IgD-negative memory B cell (primary cell): ENCODE results near the gene STK32B. TPM values are rescaled to one million over a fixed set of nuclear protein-coding genes. Genes with fewer than 3 reads are reported as not detected.

Experiments used
- H3K27ac Mint-ChIP-seq, 3 donors: one replicate each; pipeline ENCODE4 v1.8.0; 2020 to 2022; ENCODE audit warnings: mild to moderate bottlenecking in 3 of 3, mixed read lengths in 3 of 3, moderate library complexity in 1 of 3
- H3K27me3 Mint-ChIP-seq: one replicate; pipeline ENCODE4 v1.8.0; 2021; ENCODE audit warnings: mixed read lengths
- H3K36me3 Mint-ChIP-seq: one replicate; pipeline ENCODE4 v1.8.0; 2020; ENCODE audit warnings: mild to moderate bottlenecking, mixed read lengths
- H3K4me1 Mint-ChIP-seq, 3 donors: one replicate each; pipeline ENCODE4 v1.8.0; 2020 to 2022; ENCODE audit warnings: mixed read lengths in 3 of 3, mild to moderate bottlenecking in 1 of 3
- H3K4me3 Mint-ChIP-seq, 4 donors: one replicate each; pipeline ENCODE4 v1.8.0; 2020 to 2022; ENCODE audit warnings: mild to moderate bottlenecking in 4 of 4, mixed read lengths in 4 of 4, moderate library complexity in 3 of 4
- H3K9me3 Mint-ChIP-seq, 3 donors: one replicate each; pipeline ENCODE4 v1.8.0; 2020 to 2021; ENCODE audit warnings: mixed read lengths in 3 of 3, mild to moderate bottlenecking in 1 of 3
- polyA plus RNA-seq: library from polyadenylated mRNA; unstranded; fragments of 300-500 nt; fragmentation: Illumina TruSeq; gene quantifications from one replicate; pipeline ENCODE4 v1.2.3, GENCODE V29; 2021

Gene STK32B
- polyA plus RNA-seq, 1 donor from 2014 or later, result not detected

DNA sequence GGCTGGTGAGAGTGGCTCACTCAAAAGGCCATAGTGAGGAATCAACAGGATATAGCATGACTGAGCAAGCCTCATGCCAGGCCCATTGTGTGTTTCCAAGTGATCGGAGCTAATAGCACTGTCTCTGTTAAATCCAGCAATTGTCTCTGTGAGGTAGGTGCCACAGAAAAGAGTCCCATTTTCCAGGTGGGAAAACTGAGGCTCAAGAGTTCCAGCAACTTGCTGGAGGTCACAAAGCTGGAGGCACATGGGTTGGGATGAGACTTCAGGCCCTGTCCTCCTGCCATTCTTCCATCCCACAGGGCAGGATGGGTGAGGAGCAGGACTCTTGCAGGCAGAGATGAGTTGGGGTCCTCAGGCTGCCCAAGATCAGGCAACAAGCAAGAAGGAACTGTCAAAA lies 30.9 kb upstream of the STK32B start:
- Mint-ChIP-seq H3K36me3 (no peaks in the 10 kb centered on the region), H3K4me3 (no peak overlapping the region), H3K9me3 (peaks cover 0 to 8% (median 1%) of the 10 kb centered on the region in 3 donors), H3K27ac (no peak overlapping the region), H3K27me3 (peaks cover 16% of the 10 kb centered on the region), H3K4me1 (no peaks in the 10 kb centered on the region)

DNA sequence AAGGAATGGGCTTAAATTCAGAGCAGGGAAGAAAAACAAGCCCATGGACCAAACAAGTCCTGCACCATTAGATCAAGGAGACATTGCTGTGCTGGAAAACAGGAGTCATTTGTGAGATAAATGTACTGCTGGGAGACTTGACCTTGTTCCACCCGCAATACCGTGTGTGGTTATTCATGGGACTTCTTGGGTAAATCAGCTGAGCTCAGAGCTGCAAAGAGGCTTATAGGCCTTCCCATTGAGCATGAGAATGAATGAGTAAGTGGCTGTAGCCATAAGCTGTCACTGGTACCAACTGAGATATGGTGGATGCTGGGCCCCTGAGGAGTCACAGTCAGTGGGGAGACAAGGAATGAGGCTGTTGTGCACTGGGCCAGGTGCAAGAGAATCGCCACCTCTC lies 29.7 kb upstream of the STK32B start:
- peaks cover 0 to 8% (median 1%) of the 10 kb centered on the region in 3 donors for H3K9me3 Mint-ChIP-seq
- H3K27ac Mint-ChIP-seq, result no peak overlapping the region
- H3K4me3 Mint-ChIP-seq, result no peak overlapping the region
- peaks cover 14% of the 10 kb centered on the region for H3K27me3 Mint-ChIP-seq
- H3K36me3 Mint-ChIP-seq, result no peaks in the 10 kb centered on the region
- no peaks in the 10 kb centered on the region for H3K4me1 Mint-ChIP-seq

DNA sequence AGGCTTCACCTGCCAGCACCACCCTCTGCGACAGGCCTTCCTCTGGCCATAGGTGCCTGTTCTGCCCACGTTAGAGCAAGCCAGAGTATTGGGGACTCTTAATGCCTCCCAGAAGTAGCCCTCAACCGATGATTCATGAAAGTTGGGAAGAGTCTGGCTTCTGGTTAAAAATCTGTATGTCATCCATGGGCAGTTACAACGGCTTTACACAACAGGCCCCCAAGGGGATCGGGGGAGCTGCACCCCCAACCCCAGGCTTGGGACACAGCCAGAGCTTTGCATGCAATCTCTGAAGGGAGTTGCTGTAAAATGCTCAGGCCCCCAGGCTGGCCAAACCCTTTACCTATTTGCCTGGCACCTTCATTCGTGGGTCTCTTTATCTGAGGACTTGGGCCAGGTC lies 26.6 kb upstream of the STK32B start:
- Mint-ChIP-seq H3K27ac (no peak overlapping the region), H3K27me3 (peaks cover 7% of the 10 kb centered on the region), H3K36me3 (no peaks in the 10 kb centered on the region), H3K4me3 (no peak overlapping the region), H3K9me3 (peaks cover 0 to 10% (median 1%) of the 10 kb centered on the region in 3 donors), H3K4me1 (no peaks in the 10 kb centered on the region)

DNA sequence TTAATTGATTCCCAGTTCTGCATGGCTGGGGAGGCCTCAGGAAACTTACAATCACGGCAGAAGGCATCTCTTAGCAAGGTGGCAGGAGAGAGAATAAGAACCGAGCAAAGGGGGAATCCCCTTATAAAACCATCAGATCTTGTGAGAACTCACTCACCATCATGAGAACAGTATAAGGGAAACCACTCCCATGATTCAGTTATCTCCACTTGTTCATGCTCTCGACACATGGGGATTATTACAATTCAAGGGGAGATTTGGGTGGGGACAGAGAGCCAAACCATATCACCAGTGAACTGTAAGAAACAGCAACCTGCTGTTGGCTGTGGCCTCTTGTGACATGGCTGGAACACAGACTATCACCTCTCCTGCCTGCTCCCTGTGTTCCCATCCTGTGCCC lies 24.9 kb upstream of the STK32B start:
- H3K27ac Mint-ChIP-seq, result no peak overlapping the region
- H3K9me3 Mint-ChIP-seq, result peaks cover 0 to 10% (median 1%) of the 10 kb centered on the region in 3 donors
- H3K36me3 Mint-ChIP-seq, result no peaks in the 10 kb centered on the region
- no peaks in the 10 kb centered on the region for H3K4me1 Mint-ChIP-seq
- H3K4me3 Mint-ChIP-seq, result no peak overlapping the region
- H3K27me3 Mint-ChIP-seq, result peaks cover 4% of the 10 kb centered on the region

DNA sequence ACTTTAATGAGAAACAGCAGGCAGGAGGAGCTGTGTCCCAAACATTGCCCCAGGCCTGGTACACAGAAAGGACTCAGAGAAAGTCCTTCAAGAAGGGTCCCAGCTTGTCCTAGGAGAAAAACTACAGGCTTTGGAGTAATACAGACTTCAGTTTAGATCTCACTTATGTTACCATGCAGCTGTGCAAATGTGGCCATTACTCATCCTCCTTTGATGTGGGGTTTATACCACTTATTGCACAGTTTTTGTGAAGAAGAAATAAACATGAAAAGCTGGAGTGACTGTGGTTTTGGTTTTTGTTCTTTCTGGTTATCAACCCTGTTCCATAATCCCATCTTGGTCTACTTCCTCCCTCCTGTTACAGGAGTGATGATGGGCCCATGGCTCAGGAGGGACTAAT lies 23.9 kb upstream of the STK32B start:
- H3K9me3 Mint-ChIP-seq, result peaks cover 0 to 8% (median 1%) of the 10 kb centered on the region in 3 donors
- no peaks in the 10 kb centered on the region for H3K4me1 Mint-ChIP-seq
- H3K36me3 Mint-ChIP-seq, result no peaks in the 10 kb centered on the region
- peaks cover 4% of the 10 kb centered on the region for H3K27me3 Mint-ChIP-seq
- no peak overlapping the region for H3K27ac Mint-ChIP-seq
- H3K4me3 Mint-ChIP-seq, result no peak overlapping the region

- H3K4me1 Mint-ChIP-seq, result peaks cover 0 to 2% (median 0%) of the 10 kb centered on the region in 3 donors
- H3K4me3 Mint-ChIP-seq, result no peak overlapping the region
- H3K27me3 Mint-ChIP-seq, result peaks cover 6% of the 10 kb centered on the region
- no peak overlapping the region for H3K27ac Mint-ChIP-seq
- H3K36me3 Mint-ChIP-seq, result no peaks in the 10 kb centered on the region
- H3K9me3 Mint-ChIP-seq, result peaks cover 0 to 2% (median 1%) of the 10 kb centered on the region in 3 donors
Measured at GRCh38 chr4:5028480-5028879, 22.8 kb upstream of the STK32B start.

GRCh38 chr4:5029447-5029846 lies 21.8 kb upstream of the STK32B start:
- no peaks in the 10 kb centered on the region for H3K36me3 Mint-ChIP-seq
- H3K4me1 Mint-ChIP-seq, result peaks cover 0 to 3% (median 2%) of the 10 kb centered on the region in 3 donors
- no peak overlapping the region for H3K4me3 Mint-ChIP-seq
- H3K27ac Mint-ChIP-seq, result no peak overlapping the region
- H3K9me3 Mint-ChIP-seq, result peaks cover 0 to 2% (median 0%) of the 10 kb centered on the region in 3 donors
- peaks cover 6% of the 10 kb centered on the region for H3K27me3 Mint-ChIP-seq

DNA sequence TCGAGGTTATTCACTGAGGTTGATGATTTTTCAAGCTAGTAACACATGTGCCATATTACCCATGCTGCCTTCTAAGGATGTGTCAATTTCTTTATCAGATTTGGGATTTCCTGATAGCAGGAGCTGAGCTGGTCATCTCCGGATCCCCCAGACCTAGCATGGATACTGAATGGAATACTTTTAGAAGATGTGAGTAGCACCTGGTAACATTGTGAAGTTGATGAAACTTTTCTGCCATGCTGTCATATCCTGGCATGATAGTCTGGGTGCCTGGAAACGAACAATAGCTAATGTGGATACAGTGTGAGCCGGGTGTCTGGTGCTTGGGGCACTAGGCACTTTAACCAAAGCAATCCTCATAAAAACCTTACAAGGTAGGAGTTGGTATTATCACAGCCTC lies 21.1 kb upstream of the STK32B start:
- Mint-ChIP-seq H3K9me3 (peaks cover 0 to 2% (median 0%) of the 10 kb centered on the region in 3 donors), H3K4me1 (peaks cover 0 to 3% (median 2%) of the 10 kb centered on the region in 3 donors), H3K4me3 (no peak overlapping the region), H3K27me3 (peaks cover 6% of the 10 kb centered on the region), H3K36me3 (no peaks in the 10 kb centered on the region), H3K27ac (no peak overlapping the region)

- H3K4me1 Mint-ChIP-seq, result peaks cover 0 to 3% (median 2%) of the 10 kb centered on the region in 3 donors
- H3K27me3 Mint-ChIP-seq, result peaks cover 2% of the 10 kb centered on the region
- H3K4me3 Mint-ChIP-seq, result no peak overlapping the region
Measured at GRCh38 chr4:5030927-5031326, 20.4 kb upstream of the STK32B start.

DNA sequence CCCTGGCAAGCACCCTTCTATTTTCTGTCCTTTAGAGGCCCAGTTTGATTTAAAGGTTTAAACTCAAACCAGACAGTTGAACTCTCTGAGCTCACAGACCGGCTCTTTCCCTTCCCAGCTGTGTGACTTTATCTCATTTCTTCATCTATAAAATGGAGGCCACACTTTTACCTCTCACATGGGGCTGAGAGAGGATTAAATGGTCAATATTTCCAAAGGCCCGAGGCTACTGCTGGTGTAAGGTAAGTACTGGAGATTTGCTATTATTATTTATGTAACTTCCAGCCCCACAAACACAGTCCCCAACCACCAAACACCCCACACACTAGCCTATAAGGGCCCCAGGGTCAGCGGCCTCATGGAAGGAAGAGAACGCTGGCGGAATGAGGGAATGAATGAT lies 18.5 kb upstream of the STK32B start:
- H3K27me3 Mint-ChIP-seq, result peaks cover 4% of the 10 kb centered on the region
- H3K4me3 Mint-ChIP-seq, result no peak overlapping the region
- peaks cover 0 to 2% (median 0%) of the 10 kb centered on the region in 3 donors for H3K9me3 Mint-ChIP-seq
- H3K4me1 Mint-ChIP-seq, result peaks cover 0 to 3% (median 2%) of the 10 kb centered on the region in 3 donors
- no peaks in the 10 kb centered on the region for H3K36me3 Mint-ChIP-seq
- H3K27ac Mint-ChIP-seq, result no peak overlapping the region

More at GRCh38 chr4:5030927-5031326, 20.4 kb upstream of the STK32B start:
- Mint-ChIP-seq H3K27ac (no peak overlapping the region), H3K36me3 (no peaks in the 10 kb centered on the region), H3K9me3 (peaks cover 0 to 2% (median 0%) of the 10 kb centered on the region in 3 donors)

DNA sequence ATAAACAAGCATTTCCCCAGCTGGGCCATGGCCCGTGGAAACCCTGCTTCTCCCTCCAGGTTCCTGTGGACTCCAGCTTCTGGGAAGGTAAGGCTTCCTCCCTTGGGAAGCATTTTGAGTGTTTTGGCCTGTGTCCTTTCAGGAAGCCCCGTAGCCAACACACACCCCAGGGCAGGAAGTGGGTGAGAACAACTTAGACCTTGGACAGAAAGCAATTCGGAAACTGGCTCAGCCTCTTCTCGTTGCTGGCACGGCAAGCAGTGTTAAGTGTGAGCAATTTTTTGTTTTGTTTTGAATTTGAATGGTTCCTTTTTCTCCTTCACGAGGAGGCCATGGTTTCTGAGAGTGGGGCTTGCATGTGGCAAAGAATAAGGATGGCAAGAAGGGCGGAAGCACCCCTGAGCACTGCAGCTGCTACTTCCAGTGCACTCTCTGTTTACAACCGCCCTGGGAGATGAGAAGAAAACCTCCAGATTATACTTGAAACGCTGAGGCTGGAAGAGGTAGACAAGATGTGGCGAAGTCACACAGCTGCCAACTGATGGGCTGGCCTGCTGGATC lies 17.9 kb upstream of the STK32B start:
- Mint-ChIP-seq H3K36me3 (no peaks in the 10 kb centered on the region), H3K4me3 (peak overlapping the region in 1 of 4 donors; percentile 80), H3K27ac (peak overlapping the region in 1 of 3 donors; percentile 9), H3K9me3 (peaks cover 0 to 2% (median 0%) of the 10 kb centered on the region in 3 donors), H3K4me1 (peaks cover 0 to 3% (median 2%) of the 10 kb centered on the region in 3 donors), H3K27me3 (peaks cover 4% of the 10 kb centered on the region)

DNA sequence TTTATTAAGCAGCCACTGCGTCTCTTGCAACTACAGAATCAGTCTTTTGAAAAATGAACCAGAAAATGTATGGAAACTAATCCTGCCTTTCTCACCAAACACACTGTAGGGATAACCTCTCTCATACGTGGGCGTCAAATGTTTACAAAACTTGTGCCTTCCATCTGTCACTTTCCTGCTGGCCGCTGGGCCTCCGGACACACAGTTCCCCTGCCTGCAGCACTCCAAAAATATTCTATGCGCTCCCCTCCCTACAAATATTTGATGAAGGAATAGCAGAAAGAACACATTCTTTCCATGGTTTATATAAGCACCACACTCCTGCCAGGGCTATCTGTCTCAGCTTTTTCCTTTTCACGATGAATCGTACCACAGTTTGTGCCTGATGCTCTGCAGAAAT lies 17.1 kb upstream of the STK32B start:
- peaks cover 0 to 3% (median 2%) of the 10 kb centered on the region in 3 donors for H3K4me1 Mint-ChIP-seq
- no peaks in the 10 kb centered on the region for H3K36me3 Mint-ChIP-seq
- no peak overlapping the region for H3K4me3 Mint-ChIP-seq
- H3K9me3 Mint-ChIP-seq, result peaks cover 0 to 1% (median 0%) of the 10 kb centered on the region in 3 donors
- H3K27ac Mint-ChIP-seq, result no peak overlapping the region
- peaks cover 4% of the 10 kb centered on the region for H3K27me3 Mint-ChIP-seq

GRCh38 chr4:5036239-5036638 lies 15.0 kb upstream of the STK32B start:
- Mint-ChIP-seq H3K9me3 (no peaks in the 10 kb centered on the region), H3K4me1 (peaks cover 0 to 3% (median 2%) of the 10 kb centered on the region in 3 donors), H3K27ac (no peak overlapping the region), H3K27me3 (peaks cover 8% of the 10 kb centered on the region), H3K4me3 (no peak overlapping the region), H3K36me3 (no peaks in the 10 kb centered on the region)

- no peaks in the 10 kb centered on the region for H3K36me3 Mint-ChIP-seq
- no peaks in the 10 kb centered on the region for H3K9me3 Mint-ChIP-seq
- peaks cover 6% of the 10 kb centered on the region for H3K27me3 Mint-ChIP-seq
- H3K4me3 Mint-ChIP-seq, result no peak overlapping the region
- peaks cover 0 to 3% (median 2%) of the 10 kb centered on the region in 3 donors for H3K4me1 Mint-ChIP-seq
- H3K27ac Mint-ChIP-seq, result no peak overlapping the region
Measured at GRCh38 chr4:5037553-5038551, 13.4 kb upstream of the STK32B start.

GRCh38 chr4:5039800-5040199 lies 11.5 kb upstream of the STK32B start:
- H3K4me3 Mint-ChIP-seq, result no peak overlapping the region
- H3K36me3 Mint-ChIP-seq, result no peaks in the 10 kb centered on the region
- H3K4me1 Mint-ChIP-seq, result peaks cover 0 to 2% (median 0%) of the 10 kb centered on the region in 3 donors
- no peaks in the 10 kb centered on the region for H3K9me3 Mint-ChIP-seq
- no peak overlapping the region for H3K27ac Mint-ChIP-seq
- H3K27me3 Mint-ChIP-seq, result peaks cover 15% of the 10 kb centered on the region
